GM21825 (cell line): ENCODE results near the gene ETF1.
"Not testable (repeated sequence)": the region's sequence is repeated elsewhere in the genome, so short reads cannot be mapped to it uniquely, and the experiment has no call there.

ENCODE experiments used
- ATAC-seq: cut with Tn5 transposase; IDR thresholded peaks from one replicate; pipeline ENCODE4 v1.9.1; 2021; ENCODE audit warnings: mild to moderate bottlenecking, moderate library complexity; ENCODE audit not compliant: unreplicated experiment

The ETF1 gene

GRCh38 chr5:138533973-138534941 lies 8.8 kb downstream of the ETF1 start:
- no peak for ATAC-seq

- no peak for ATAC-seq
Measured at GRCh38 chr5:138529812-138530211, 13.2 kb downstream of the ETF1 start.

- ATAC-seq, result no peak
Measured at GRCh38 chr5:138528744-138529469, 14.1 kb downstream of the ETF1 start.

- no peak for ATAC-seq
Measured at GRCh38 chr5:138528208-138528607, 14.8 kb downstream of the ETF1 start.

GRCh38 chr5:138527170-138527569 lies 15.9 kb downstream of the ETF1 start:
- no peak for ATAC-seq

GRCh38 chr5:138523406-138523805 lies 19.6 kb downstream of the ETF1 start:
- no peak for ATAC-seq

- ATAC-seq, result no peak
Measured at GRCh38 chr5:138520971-138521370, 22.1 kb downstream of the ETF1 start.

GRCh38 chr5:138517437-138517836 lies 25.6 kb downstream of the ETF1 start:
- ATAC-seq, result no peak

- no peak for ATAC-seq
Measured at GRCh38 chr5:138515556-138516245, 27.3 kb downstream of the ETF1 start.

- ATAC-seq, result no peak
Measured at GRCh38 chr5:138514021-138514420, 29.0 kb downstream of the ETF1 start.

GRCh38 chr5:138508958-138509357 lies 34.1 kb downstream of the ETF1 start:
- no peak for ATAC-seq

GRCh38 chr5:138507485-138507884 lies 35.6 kb downstream of the ETF1 start:
- not testable (repeated sequence) for ATAC-seq

- ATAC-seq, result no peak
Measured at GRCh38 chr5:138506370-138507306, 36.4 kb downstream of the ETF1 start.

- ATAC-seq, result no peak
Measured at GRCh38 chr5:138504799-138505198, 38.2 kb downstream of the ETF1 start.

- no peak for ATAC-seq
Measured at GRCh38 chr5:138503487-138504270, 39.4 kb downstream of the ETF1 start.

- ATAC-seq, result no peak
Measured at GRCh38 chr5:138502521-138502920, 40.5 kb downstream of the ETF1 start.

GRCh38 chr5:138502121-138502520 lies 40.9 kb downstream of the ETF1 start:
- ATAC-seq, result no peak

- no peak for ATAC-seq
Measured at GRCh38 chr5:138498376-138498775, 44.7 kb downstream of the ETF1 start.

- ATAC-seq, result no peak
Measured at GRCh38 chr5:138495351-138495750, 47.7 kb downstream of the ETF1 start.
